Left colon (tissue), 2 donors: ENCODE measurements around the gene ZNF33A. TPM values are rescaled to one million over a fixed set of nuclear protein-coding genes. Genes with fewer than 3 reads are reported as not detected.
"Not testable (repeated sequence)": the region's sequence is repeated elsewhere in the genome, so short reads cannot be mapped to it uniquely, and the experiment has no call there.

Experiments used
- ATAC-seq: fragments of 200-7000 bp; cut with Tn5 transposase; one replicate; pipeline ENCODE4 v1.9.1; 2020; ENCODE audit warnings: mild to moderate bottlenecking, moderate library complexity
- DNase-seq, 2 donors: peaks; one replicate each; pipeline ENCODE4 v3.0.0-alpha.2; 2020
- intact Hi-C, 2 donors: fragments of 100-400 bp; cut with DNase I in 1 of 2; cut with micrococcal nuclease in 1 of 2; formaldehyde crosslinking; loops; one replicate each; pipeline versions ENCODE4 v1.11.2 to v1.14.0; 2022; cut with DNase I, micrococcal nuclease
- long read RNA-seq: library from polyadenylated mRNA; unstranded; transcript quantifications from one replicate; pipeline ENCODE4 v2.0.0, GENCODE V29; 2021
- total RNA-seq, 2 donors: library from RNA; stranded (reverse); fragmentation: NEBNext Ultra II Directional; extraction: Animal tissue kit (Norgen Biotek cat#: 25700); gene quantifications; one replicate each; pipeline ENCODE4 v1.2.1, GENCODE V29; 2021
- donor health status: DM: no; HTN: no; CAD: no.
- donor health status: DM: yes; HTN: yes; CAD: no.

The ZNF33A gene
- total RNA-seq, result 10 to 100 TPM; 28.2 to 32.9 TPM
- long read RNA-seq, full-length matches to known transcripts, result 5 of 11 reads
- long read RNA-seq, partial matches to known transcripts, result 0 of 11 reads
- long read RNA-seq, other reads (novel, unspliced or antisense), result 6 of 11 reads

DNA sequence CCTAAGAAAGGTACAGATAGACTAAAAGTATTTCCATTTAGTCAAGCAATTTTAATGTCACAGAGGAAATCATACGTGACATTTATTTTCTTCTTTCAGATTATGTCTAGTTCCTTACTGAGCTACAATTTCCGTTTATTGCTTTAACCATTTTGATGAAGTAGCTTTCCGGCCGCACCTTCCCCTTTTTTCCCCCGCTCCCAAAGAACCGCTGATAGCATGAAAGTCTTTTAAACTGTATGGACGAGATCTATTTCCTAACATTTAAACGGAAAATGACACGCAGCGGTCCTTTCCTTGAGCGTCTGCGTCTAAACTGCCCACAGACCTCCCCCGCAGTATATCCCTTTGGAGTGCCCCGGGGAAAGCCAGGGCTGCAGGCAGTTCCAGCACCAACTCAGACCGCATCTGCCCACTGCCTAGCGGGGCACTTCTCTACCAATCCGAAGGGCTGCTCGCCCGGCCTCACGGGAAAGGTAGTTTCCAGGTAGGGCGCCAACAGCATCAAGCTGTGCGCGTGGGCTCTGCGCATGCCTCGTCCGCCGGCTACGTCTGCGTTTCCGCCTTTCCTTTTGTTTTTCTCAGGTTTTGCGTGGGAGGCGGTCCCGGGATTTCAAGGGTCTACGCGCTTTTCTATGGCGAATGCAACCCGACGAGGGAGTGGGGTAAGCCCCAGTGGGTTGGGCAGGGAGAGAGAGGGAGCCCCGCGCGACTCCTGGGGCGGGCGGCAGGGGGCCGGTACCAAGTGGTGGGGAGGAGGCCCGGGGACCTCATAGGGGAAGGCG, at the start of gene ZNF33A:
Gene ZNF33A (plus strand): TSS at position 557 of the 785 bp plus-strand sequence. CDS start 1,667 bp downstream, outside the sequence.
- intact Hi-C loops, result loop anchor here in 1 of 2 donors (5.0 kb wide), 1 partner anchor 82 kb away; the partner anchor contains the start of gene ZNF37A
- DNase-seq (peak; percentile 94 to 97), ATAC-seq (peak; percentile 96)

GRCh38 chr10:37965006-37965405, 45.5 kb upstream of the ZNF33A start:
- no peak for DNase-seq
- no peak for ATAC-seq
- intact Hi-C loops, result no loop called here

DNA sequence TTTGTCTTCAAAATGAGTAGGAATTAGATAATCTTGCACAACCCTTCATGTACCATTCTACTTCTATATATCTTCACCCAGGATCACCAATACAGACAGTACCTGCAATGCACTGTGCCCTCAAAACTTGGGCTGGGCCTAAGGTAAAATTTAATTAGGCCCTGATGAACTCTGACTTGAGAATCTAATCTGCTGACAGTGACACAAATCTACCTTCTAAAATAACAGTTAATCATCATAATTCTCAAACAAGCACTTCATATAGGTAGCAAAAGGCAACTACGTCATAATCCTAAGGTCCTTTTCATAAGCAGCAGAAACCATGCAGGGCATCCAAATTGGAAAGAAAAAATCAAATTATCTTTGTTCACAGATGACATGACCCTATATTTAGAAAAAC, 38.1 kb upstream of the ZNF33A start:
- intact Hi-C loops, result loop anchor here in 1 of 2 donors (10.0 kb wide), 1 partner anchor 118 kb away; the partner anchor contains the start of gene ZNF248
- no peak for DNase-seq
- ATAC-seq, result no peak

DNA sequence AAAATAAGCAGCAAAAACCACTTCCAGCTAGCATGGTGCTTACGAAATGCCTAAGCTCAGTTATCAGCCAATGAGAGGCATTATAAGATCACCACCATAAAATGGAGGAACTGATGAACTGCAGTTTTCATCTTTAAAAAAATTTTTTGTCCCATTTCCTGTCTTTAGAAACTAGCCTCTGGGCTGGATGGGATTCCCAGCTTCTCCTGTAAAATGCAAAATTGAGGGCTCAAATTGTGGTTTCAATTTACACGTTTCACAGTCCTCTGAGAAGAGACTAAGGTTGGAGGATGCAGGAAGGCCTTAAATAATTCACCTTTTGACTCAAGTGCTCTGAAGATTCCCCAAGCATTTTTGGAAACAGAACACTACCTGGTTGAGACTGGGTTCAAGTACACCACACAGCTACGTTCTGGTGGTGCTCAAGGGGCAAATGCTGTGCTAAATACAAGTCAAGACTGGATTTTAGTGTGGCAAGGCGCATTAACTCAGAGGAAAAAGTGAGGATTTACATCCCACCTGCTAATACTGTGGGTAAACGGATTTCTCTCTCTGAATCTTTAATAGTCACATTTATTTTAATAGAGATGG, 35.0 kb upstream of the ZNF33A start:
- ATAC-seq, result no peak
- DNase-seq, result no peak
- intact Hi-C loops, result loop anchor here in 1 of 2 donors (10.0 kb wide), 1 partner anchor 121 kb away; the partner anchor contains the start of gene ZNF248

DNA sequence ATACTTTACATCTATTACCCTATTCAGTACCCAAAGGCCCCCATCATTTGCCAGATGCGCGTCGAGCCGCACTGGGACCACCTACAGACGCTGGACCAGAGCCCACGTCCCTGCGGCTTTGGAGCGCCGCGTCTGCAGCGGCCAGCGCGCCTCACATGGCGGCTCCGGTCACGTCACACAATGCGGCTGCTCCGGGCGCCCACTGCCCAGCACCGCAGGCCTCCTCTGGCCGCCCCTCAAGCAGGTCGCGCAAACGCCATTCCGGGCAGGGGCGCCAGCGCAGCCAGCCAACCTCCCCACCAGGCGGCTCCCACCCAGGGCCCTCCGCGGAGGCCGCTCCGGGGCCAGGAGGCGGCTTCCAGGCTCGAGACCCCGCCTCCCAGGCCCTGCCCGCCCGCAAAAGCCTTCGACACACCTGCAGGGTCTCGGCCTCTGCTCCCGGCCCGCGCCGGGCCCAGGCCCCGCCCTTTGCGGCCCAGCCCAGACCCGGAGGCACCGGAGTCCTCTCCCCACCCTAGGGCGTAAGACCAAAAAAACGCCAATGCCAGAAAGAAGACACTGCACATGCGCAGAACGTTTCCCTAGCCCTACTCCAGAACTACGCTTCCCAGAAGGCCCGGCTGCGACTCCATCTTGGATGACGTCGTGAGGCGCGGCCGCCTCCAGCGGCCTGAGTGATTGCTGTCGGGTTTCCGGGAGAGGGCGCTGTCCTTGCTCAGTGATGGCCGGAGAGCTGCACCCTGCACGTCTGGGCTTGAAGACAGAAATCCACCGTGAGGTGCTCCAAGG, 34.2 kb upstream of the ZNF33A start, which contains the start of gene ZNF25:
Gene ZNF25 (minus strand): TSS at position 557 of the 789 bp plus-strand sequence. CDS start 4,925 bp downstream, outside the sequence.
- DNase-seq, result peak; percentile 99
- intact Hi-C loops, result loop anchor here in 1 of 2 donors (10.0 kb wide), 1 partner anchor 121 kb away; the partner anchor contains the start of gene ZNF248

GRCh38 chr10:37976880-37977203, 33.6 kb upstream of the ZNF33A start:
- no peak for ATAC-seq
- intact Hi-C loops, result loop anchor here in 1 of 2 donors (10.0 kb wide), 1 partner anchor 122 kb away; the partner anchor contains the start of gene ZNF248
- no peak for DNase-seq

More for the DNA sequence above, 34.2 kb upstream of the ZNF33A start, which contains the start of gene ZNF25:
- peak; percentile 95 for ATAC-seq

DNA sequence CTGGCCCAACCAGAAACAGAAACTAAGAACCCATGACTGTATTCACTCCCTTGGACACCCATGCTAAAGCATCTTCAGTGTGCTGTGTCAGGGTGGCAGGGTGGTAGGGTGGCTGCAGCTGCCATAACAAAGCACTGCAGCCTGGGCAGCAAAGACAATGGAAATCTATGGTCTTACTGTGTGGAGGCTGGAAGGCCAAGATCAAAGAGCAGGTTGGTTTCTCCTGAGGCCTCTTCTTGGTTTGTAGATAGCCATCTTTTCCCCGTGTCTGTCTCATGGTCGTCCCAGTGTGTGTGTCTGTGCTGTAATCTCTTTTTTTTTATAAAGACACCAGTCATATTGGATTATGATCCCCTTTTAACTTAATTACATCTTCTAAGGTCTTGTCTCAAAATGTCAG, 18.8 kb upstream of the ZNF33A start:
- DNase-seq (no peak), ATAC-seq (no peak)
- intact Hi-C loops, result no loop called here

GRCh38 chr10:37992083-37992482, 18.4 kb upstream of the ZNF33A start:
- intact Hi-C loops, result no loop called here
- no peak for DNase-seq
- no peak for ATAC-seq

DNA sequence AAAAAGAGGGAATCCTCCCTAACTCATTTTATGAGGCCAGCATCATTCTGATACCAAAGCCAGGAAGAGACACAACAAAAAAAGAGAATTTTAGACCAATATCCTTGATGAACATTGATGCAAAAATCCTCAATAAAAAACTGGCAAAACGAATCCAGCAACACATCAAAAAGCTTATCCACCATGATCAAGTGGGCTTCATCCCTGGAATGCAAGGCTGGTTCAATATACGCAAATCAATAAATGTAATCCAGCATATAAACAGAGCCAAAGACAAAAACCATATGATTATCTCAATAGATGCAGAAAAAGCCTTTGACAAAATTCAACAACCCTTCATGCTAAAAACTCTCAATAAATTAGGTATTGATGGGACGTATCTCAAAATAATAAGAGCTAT, 11.6 kb upstream of the ZNF33A start:
- DNase-seq, ATAC-seq, intact Hi-C loops: not testable (repeated sequence)

DNA sequence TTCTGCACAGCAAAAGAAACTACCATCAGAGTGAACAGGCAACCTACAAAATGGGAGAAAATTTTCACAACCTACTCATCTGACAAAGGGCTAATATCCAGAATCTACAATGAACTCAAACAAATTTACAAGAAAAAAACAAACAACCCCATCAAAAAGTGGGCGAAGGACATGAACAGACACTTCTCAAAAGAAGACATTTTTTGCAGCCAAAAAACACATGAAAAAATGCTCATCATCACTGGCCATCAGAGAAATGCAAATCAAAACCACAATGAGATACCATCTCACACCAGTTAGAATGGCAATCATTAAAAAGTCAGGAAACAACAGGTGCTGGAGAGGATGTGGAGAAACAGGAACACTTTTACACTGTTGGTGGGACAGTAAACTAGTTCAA, 10.0 kb upstream of the ZNF33A start:
- ATAC-seq, DNase-seq, intact Hi-C loops: not testable (repeated sequence)

DNA sequence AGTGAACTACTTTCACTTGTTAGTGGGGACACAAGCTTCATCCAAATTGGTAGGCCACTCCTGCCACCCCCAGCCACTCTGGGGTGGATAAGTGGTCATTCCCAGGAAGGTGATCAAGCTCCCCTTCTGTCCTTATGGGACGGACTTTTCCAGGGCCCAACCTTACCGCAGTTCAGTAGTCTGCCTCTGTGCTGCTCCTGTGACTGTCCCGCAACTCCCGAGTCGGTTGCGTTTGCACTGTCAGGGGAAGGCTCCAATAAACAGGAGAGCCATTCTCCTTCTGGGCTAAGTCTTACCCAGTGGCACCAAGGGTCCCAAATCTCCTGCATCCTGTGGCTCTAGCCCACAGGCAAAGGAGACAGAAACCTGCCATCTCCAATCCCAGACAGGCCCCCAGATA, 7.4 kb upstream of the ZNF33A start:
- intact Hi-C loops, result no loop called here
- ATAC-seq (no peak), DNase-seq (no peak)

- DNase-seq (no peak), ATAC-seq (no peak)
- intact Hi-C loops, result no loop called here
Measured at GRCh38 chr10:38003588-38003987, 6.9 kb upstream of the ZNF33A start.

- intact Hi-C loops, result no loop called here
- ATAC-seq (no peak), DNase-seq (no peak)
Measured at GRCh38 chr10:38007551-38007950, 2.9 kb upstream of the ZNF33A start.

- DNase-seq (no peak), ATAC-seq (no peak)
- intact Hi-C loops, result no loop called here
Measured at GRCh38 chr10:38007991-38008390, 2.5 kb upstream of the ZNF33A start.

GRCh38 chr10:38016354-38016753, 5.9 kb downstream of the ZNF33A start:
- DNase-seq (no peak), ATAC-seq (no peak)
- intact Hi-C loops, result no loop called here

DNA sequence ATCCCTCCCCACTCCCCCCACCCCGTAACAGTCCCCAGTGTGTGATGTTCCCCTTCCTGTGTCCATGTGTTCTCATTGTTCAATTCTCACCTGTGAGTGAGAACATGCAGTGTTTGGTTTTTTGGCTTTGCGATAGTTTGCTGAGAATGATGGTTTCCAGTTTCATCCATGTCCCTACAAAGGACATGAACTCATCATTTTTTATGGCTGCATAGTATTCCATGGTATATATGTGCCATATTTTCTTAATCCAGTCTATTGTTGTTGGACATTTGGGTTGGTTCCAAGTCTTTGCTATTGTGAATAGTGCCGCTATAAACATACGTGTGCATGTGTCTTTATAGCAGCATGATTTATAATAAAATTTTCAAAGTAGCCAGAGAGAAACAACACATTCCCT, 8.6 kb downstream of the ZNF33A start:
- intact Hi-C loops, result not testable (repeated sequence)

GRCh38 chr10:38025283-38025682, 14.8 kb downstream of the ZNF33A start:
- intact Hi-C loops, result no loop called here
- DNase-seq (no peak), ATAC-seq (no peak)

More for the DNA sequence above, 8.6 kb downstream of the ZNF33A start:
- DNase-seq, ATAC-seq: not testable (repeated sequence)

- ATAC-seq, result no peak
- intact Hi-C loops, result no loop called here
- DNase-seq, result no peak
Measured at GRCh38 chr10:38027986-38028385, 17.5 kb downstream of the ZNF33A start.

DNA sequence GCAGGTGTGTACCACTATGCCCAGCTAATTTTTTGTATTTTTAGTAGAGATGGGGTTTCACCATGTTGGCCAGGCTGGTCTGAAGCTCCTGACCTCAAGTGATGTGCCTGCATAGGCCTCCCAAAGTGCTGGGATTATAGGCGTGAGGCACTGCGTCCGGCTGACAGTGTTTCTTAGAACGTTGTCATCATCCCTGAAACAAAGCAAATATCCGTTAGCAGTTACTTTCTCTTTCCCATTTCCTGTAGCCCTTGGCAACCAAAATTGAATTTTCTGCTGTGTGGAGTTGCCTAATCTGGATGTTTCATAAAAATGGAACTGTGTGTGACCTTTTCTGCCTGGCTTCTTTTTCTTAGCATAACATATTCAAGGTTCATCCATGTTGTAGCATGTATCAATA, 22.4 kb downstream of the ZNF33A start:
- no peak for DNase-seq
- intact Hi-C loops, result no loop called here
- no peak for ATAC-seq
